SU-DHL-6 (cell line): ENCODE results near the gene SLC23A2.

Experiments
- H2AFZ ChIP-seq: fragments of 200-600 bp; sonication (generic); 2 replicates; pipeline ENCODE4 v1.6.1; 2014; ENCODE audit warnings: low read depth, mild to moderate bottlenecking, moderate library complexity, mixed read lengths, antibody characterized with exemption, low read length; ENCODE audit not compliant: severe bottlenecking
- H3F3A ChIP-seq: fragments of 200-600 bp; shearing (Covaris generic); 2 replicates; pipeline ENCODE4 v1.6.0; 2016; ENCODE audit warnings: antibody characterized with exemption, mild to moderate bottlenecking; ENCODE audit not compliant: insufficient read depth
- H3K27ac ChIP-seq: fragments of 200-600 bp; sonication (generic); 2 replicates; pipeline ENCODE4 v1.5.1; 2016; ENCODE audit warnings: low read depth, mild to moderate bottlenecking, low read length, moderate library complexity, mixed read lengths
- H3K27me3 ChIP-seq: fragments of 200-600 bp; sonication (generic), shearing (Covaris generic); 2 replicates; pipeline ENCODE4 v1.6.0; 2014; ENCODE audit warnings: mild to moderate bottlenecking, low read length
- H3K36me3 ChIP-seq: fragments of 200-600 bp; sonication (generic); 2 replicates; pipeline ENCODE4 v1.6.1; 2014; ENCODE audit warnings: mild to moderate bottlenecking, low read length, mixed read lengths
- H3K4me2 ChIP-seq: fragments of 300-600, 200-600 bp; shearing (Covaris generic), sonication (generic); 2 replicates; pipeline ENCODE4 v1.6.0; 2014; ENCODE audit warnings: low read length, low read depth, mild to moderate bottlenecking; ENCODE audit not compliant: poor library complexity, severe bottlenecking
- H3K4me3 ChIP-seq: fragments of 200-600 bp; sonication (generic); 2 replicates; pipeline ENCODE4 v1.5.1; 2014; ENCODE audit warnings: antibody characterized with exemption, low read length, mild to moderate bottlenecking, mixed read lengths; ENCODE audit not compliant: insufficient read depth, poor library complexity, severe bottlenecking
- H3K79me2 ChIP-seq: fragments of 200-600 bp; sonication (generic); 2 replicates; pipeline ENCODE4 v1.6.1; 2014; ENCODE audit warnings: mild to moderate bottlenecking, low read length, moderate library complexity; ENCODE audit not compliant: insufficient read depth
- H3K9ac ChIP-seq: fragments of 200-600 bp; sonication (generic); 2 replicates; pipeline ENCODE4 v1.7.0; 2014; ENCODE audit warnings: mild to moderate bottlenecking, low read length
- H3K9me2 ChIP-seq: fragments of 200-600 bp; sonication (generic); replicated peaks from 2 replicates; pipeline ENCODE4 v1.6.1; 2014; ENCODE audit warnings: low read length; ENCODE audit not compliant: insufficient read depth
- H3K9me3 ChIP-seq: fragments of 200-600 bp; sonication (generic); 2 replicates; pipeline ENCODE4 v1.6.1; 2014; ENCODE audit warnings: low read length, mixed read lengths; ENCODE audit not compliant: insufficient read depth
- H4K20me1 ChIP-seq: fragments of 200-600 bp; sonication (generic); 2 replicates; pipeline ENCODE4 v1.6.1; 2014; ENCODE audit warnings: low read depth, mild to moderate bottlenecking, antibody characterized with exemption, low read length, moderate library complexity, mixed read lengths
- CTCF ChIP-seq: fragments of 200-600 bp; sonication (generic); IDR thresholded peaks from one replicate; pipeline ENCODE4 v1.5.1; 2017; ENCODE audit warnings: antibody characterized with exemption, mild to moderate bottlenecking, low read length, moderate library complexity; ENCODE audit not compliant: insufficient read depth, poor library complexity, severe bottlenecking
- EZH2phosphoT487 ChIP-seq: fragments of 200-600 bp; sonication (generic), shearing (Covaris generic); conservative IDR thresholded peaks from 2 replicates; pipeline ENCODE4 v1.6.1; 2018; ENCODE audit warnings: mild to moderate bottlenecking, antibody characterized with exemption, low read length, moderate library complexity, mixed read lengths

Gene SLC23A2

GRCh38 chr20:4833074-4833728 is 168.1 kb downstream of the SLC23A2 start:
- Histone ChIP-seq H3K9me3 (0 out of 2 replicates have a peak, but pooled peaks cover 3% of the 10 kb centered on the region), H3K36me3 (no peaks in the 10 kb centered on the region), H3F3A (peaks cover 3% of the 10 kb centered on the region; the same call in 1 of the 2 replicates), H3K9me2 (no peaks in the 10 kb centered on the region), H3K27me3 (no peaks in the 10 kb centered on the region), H3K4me3 (no peak overlapping the region), H4K20me1 (no peaks in the 10 kb centered on the region), H3K4me2 (no peak overlapping the region), H3K9ac (no peak overlapping the region), H3K27ac (no peak overlapping the region), H3K79me2 (no peaks in the 10 kb centered on the region), H2AFZ (no peak overlapping the region)
- TF ChIP-seq CTCF (no peak), EZH2phosphoT487 (no peak)

- Histone ChIP-seq H3K27me3 (no peaks in the 10 kb centered on the region), H3K27ac (no peak overlapping the region), H3K9ac (no peak overlapping the region), H3F3A (peaks cover 3% of the 10 kb centered on the region; the same call in 1 of the 2 replicates), H4K20me1 (no peaks in the 10 kb centered on the region), H2AFZ (no peak overlapping the region), H3K4me3 (no peak overlapping the region), H3K36me3 (no peaks in the 10 kb centered on the region), H3K9me2 (no peaks in the 10 kb centered on the region), H3K9me3 (0 out of 2 replicates have a peak, but pooled peaks cover 3% of the 10 kb centered on the region), H3K79me2 (no peaks in the 10 kb centered on the region), H3K4me2 (no peak overlapping the region)
- TF ChIP-seq EZH2phosphoT487 (no peak), CTCF (no peak)
Observed at GRCh38 chr20:4832469-4832868, 168.8 kb downstream of the SLC23A2 start.

- no peaks in the 10 kb centered on the region for H4K20me1 ChIP-seq
- no peak overlapping the region for H2AFZ ChIP-seq
- H3F3A ChIP-seq: peaks cover 3% of the 10 kb centered on the region; the same call in 1 of the 2 replicates
- H3K36me3 ChIP-seq: no peaks in the 10 kb centered on the region
- H3K9me2 ChIP-seq: no peaks in the 10 kb centered on the region
- TF ChIP-seq CTCF (no peak), EZH2phosphoT487 (no peak)
- H3K4me3 ChIP-seq: no peak overlapping the region
- H3K79me2 ChIP-seq: no peaks in the 10 kb centered on the region
- H3K9ac ChIP-seq: no peak overlapping the region
- H3K4me2 ChIP-seq: no peak overlapping the region
- no peak overlapping the region for H3K27ac ChIP-seq
- H3K27me3 ChIP-seq: no peaks in the 10 kb centered on the region
- 0 out of 2 replicates have a peak, but pooled peaks cover 3% of the 10 kb centered on the region for H3K9me3 ChIP-seq
Observed at GRCh38 chr20:4830696-4831095, 170.6 kb downstream of the SLC23A2 start.
